ENCODE data around the gene RPL37A.

Gene RPL37A

DNA sequence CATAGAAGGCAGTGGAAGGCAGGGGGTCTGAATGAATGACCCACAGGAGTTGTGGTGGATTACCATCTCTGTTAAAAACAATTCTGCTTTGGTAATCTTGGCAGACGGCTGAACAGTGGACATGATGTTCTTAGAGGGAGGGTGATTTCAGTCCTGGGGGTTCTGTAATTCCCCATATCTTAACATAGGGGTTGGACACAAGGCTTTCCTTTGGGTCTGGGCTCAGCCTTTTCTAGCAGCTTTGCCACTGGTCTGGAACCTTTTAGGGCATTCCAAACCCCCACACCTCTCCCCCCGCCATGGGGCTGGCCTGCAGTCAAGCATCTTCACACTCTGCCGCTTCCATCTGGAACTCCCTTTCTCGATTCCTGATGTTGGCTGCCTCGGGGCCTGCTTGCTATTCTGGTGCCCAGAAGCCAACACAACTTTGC lies 50.3 kb downstream of the RPL37A start:
- DNase-seq (ENCODE audit: low read depth in 2 of 2) = no peak

DNA sequence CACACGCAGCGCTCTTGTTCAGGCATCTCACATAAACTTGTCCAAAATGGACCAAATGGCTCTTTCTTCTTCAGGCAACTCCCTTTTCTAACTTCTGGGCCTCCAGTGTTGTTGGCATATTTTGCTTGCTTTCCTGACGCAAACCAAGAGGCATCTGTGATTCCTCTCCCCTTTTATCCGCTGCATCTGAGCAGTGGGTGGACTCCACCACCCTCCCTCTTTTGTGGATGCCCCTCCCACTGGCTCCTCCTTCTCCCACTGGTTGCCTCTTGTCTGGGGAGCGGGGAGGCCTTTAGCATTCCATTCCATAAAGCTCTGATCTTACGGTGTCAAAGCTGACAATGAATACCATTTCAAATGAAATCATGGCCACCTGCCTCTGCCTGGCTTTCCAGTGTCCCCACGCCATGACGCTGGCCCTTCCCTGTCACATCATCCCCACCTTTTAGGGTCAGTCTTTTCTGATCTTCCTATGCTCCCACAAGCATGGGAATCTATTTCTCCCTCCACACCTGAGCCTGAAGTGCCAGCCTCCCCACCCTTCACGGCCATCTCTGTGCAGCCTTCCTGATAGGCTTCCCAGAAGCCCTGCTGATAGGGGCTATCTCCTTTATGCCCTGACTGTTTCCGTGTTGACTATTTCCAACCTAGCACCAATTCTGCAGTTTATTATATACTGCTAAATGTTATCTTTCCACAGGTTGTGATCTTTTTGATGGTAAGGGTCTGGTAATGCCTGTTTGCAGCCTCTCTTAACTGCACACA lies 51.5 kb downstream of the RPL37A start:
- no peak for DNase-seq (ENCODE audit: low read depth in 2 of 2)

DNA sequence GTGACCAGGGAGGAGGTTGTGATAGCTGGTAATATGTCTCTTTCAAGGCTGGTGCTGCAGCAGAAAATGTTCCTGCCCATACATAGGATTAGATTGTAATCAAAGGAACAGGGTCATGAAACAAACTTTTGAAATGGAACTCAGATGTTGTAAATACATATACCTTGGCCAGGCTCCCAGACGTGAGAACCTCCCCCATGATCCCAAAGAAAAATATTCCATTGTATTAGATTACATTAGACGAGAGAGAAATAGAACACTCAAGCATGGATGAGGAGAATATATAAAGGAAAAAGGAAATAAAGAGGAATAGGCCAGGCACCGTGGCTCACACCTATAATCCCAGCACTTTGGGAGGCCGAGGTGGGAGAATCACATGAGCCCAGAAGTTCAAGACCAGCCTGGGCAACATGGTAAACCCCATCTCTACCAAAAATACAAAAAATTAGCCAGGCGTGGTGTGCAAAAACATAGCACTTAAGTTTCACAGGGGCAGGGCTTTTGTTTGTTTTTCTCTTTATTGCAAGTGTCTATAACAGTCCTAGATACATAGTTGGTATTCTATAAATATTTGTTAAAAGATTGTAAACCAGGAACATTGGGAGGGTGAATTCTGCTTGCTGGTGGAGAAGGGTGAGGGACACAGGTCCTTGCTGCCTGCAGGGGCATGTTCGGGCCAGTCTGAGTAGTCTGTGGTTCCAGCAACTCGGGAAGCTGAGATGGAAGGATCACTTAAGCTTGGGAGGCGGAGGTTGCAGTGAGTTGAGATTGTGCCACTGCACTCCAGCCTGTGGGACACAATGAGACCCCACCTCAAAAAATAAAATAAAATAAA lies 52.8 kb downstream of the RPL37A start:
- DNase-seq (ENCODE audit: low read depth in 2 of 2) = no peak

DNA sequence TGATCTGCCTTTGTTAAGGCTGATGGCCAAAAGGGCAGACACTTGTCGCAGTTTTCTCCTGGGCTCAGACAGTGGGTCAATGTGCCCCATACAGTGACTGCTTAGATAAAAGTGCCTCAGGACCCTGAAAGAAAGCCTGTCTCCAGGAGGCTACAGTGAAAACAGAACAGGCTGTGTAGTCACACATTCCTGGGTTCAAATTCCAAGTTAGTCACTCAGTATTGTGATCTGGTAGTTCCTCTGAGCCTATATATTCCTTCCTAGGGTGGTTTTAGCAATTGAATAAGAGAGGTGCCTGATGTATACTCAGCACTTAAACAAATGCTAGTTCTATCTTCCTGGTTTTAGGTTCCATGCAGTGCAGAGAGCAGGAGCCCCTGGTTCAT lies 54.4 kb downstream of the RPL37A start:
- no peak for DNase-seq (ENCODE audit: low read depth in 2 of 2)

Measured in stimulated activated CD4-positive, alpha-beta T cell treated with anti-CD3 and anti-CD28 coated beads, Interleukin-4, amount 100 ng/mL, for 48 hours (primary cell).